Upper lobe of right lung (tissue), 1 donor: ENCODE measurements around the gene ISL2. TPM values are rescaled to one million over a fixed set of nuclear protein-coding genes. Genes with fewer than 3 reads are reported as not detected.

Source experiments
- ATAC-seq: fragments of 200-7000 bp; cut with Tn5 transposase; one replicate; pipeline ENCODE4 v1.9.1; 2020; ENCODE audit warnings: mild to moderate bottlenecking, moderate library complexity
- DNase-seq: peaks from one replicate; pipeline ENCODE4 v3.0.0-alpha.2; 2020
- H3K27ac ChIP-seq: fragments of 200-600 bp; one replicate; pipeline ENCODE4 v1.8.0; 2022
- H3K27me3 ChIP-seq: fragments of 200-600 bp; one replicate; pipeline ENCODE4 v1.8.0; 2022; ENCODE audit warnings: mild to moderate bottlenecking
- H3K36me3 ChIP-seq: fragments of 200-600 bp; one replicate; pipeline ENCODE4 v1.8.0; 2022
- H3K4me1 ChIP-seq: fragments of 200-600 bp; one replicate; pipeline ENCODE4 v1.8.0; 2022
- H3K4me3 ChIP-seq: fragments of 200-600 bp; one replicate; pipeline ENCODE4 v1.8.0; 2022; ENCODE audit warnings: mild to moderate bottlenecking
- H3K9me3 ChIP-seq: fragments of 200-600 bp; one replicate; pipeline ENCODE4 v1.8.0; 2022
- CTCF ChIP-seq: fragments of 200-600 bp; IDR thresholded peaks from one replicate; pipeline ENCODE4 v1.8.0; 2022; ENCODE audit warnings: antibody characterized with exemption
- intact Hi-C: fragments of 100-400 bp; cut with DNase I; formaldehyde crosslinking; loops from one replicate; pipeline ENCODE4 v1.11.0; 2022
- total RNA-seq: library from RNA; stranded (reverse); fragmentation: NEBNext Ultra II Directional; extraction: Animal tissue kit (Norgen Biotek cat#: 25700); gene quantifications from one replicate; pipeline ENCODE4 v1.2.1, GENCODE V29; 2021
- donor health status: DM: no; HTN: yes; CAD: no; lungs with severe emphysema.

Gene ISL2
- total RNA-seq, 1 donor from 2014 or later, result not detected

- Histone ChIP-seq H3K36me3 (no peaks in the 10 kb centered on the region), H3K4me1 (no peaks in the 10 kb centered on the region), H3K27me3 (peaks cover 37% of the 10 kb centered on the region), H3K4me3 (no peak overlapping the region), H3K27ac (no peak overlapping the region), H3K9me3 (no peaks in the 10 kb centered on the region)
- no peak for ATAC-seq
- no peak for DNase-seq
- TF ChIP-seq CTCF, result no peak
- intact Hi-C loops, result no loop called here
Measured at GRCh38 chr15:76324066-76324465, 12.5 kb upstream of the ISL2 start.

- no peak for ATAC-seq
- Histone ChIP-seq H3K27me3 (peaks cover 44% of the 10 kb centered on the region), H3K27ac (no peak overlapping the region)
Measured at GRCh38 chr15:76325704-76326103, 10.9 kb upstream of the ISL2 start.

DNA sequence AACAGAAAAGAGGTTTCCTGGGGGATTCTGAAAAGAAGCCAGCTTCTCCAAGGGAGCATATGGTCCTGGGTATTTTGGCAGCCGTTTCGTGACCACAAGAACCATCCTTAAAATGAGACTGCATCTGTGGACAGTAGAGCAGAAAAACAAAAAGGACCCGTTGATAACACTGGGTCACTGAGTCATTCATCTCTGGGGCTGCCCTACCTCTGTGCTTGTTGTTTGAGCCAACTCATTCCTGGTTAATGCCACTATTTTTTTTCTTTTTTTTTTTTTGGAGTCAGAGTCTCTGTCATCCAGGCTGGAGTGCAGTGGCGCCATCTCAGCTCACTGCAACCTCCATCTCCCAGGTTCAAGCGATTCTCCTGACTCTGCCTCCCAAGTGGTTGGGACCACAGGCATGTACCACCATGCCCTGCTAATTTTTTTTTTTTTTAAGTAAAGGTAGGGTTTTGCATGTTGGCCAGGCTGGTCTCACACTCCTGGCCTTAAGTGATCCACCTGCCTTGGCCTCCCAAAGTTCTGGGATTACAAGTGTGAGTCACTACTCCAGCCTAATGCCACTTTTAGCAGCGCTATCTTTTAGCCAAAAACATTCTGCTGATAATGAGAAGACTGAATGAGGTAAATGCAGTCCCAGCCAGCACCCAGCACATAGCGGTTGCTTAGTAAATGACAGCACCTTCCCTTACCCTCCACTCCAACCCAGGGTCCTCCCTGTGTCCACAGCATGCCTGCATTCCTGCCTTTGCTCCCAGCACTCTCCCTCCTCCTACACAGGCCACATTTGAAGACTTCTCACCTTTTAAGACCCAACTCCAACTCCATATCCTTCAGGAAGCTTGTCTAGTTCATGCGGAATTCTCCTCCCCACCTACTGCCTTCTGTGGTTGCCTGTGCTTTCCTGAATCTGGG lies 9.1 kb upstream of the ISL2 start:
- Histone ChIP-seq H3K27ac (no peak overlapping the region), H3K9me3 (no peaks in the 10 kb centered on the region), H3K4me3 (no peak overlapping the region), H3K36me3 (no peaks in the 10 kb centered on the region), H3K4me1 (no peaks in the 10 kb centered on the region), H3K27me3 (peaks cover 29% of the 10 kb centered on the region)
- intact Hi-C loops, result no loop called here
- DNase-seq (no peak), ATAC-seq (no peak)
- TF ChIP-seq CTCF, result no peak

More at GRCh38 chr15:76325704-76326103, 10.9 kb upstream of the ISL2 start:
- TF ChIP-seq CTCF, result no peak
- DNase-seq, result no peak
- Histone ChIP-seq H3K4me3 (no peak overlapping the region), H3K36me3 (no peaks in the 10 kb centered on the region), H3K9me3 (no peaks in the 10 kb centered on the region), H3K4me1 (no peaks in the 10 kb centered on the region)
- intact Hi-C loops, result no loop called here

- ATAC-seq, result no peak
- no peak overlapping the region for H3K27ac ChIP-seq
- intact Hi-C loops, result no loop called here
- H3K36me3 ChIP-seq, result no peaks in the 10 kb centered on the region
- H3K27me3 ChIP-seq, result peaks cover 31% of the 10 kb centered on the region
- no peak for TF ChIP-seq CTCF
- no peaks in the 10 kb centered on the region for H3K9me3 ChIP-seq
- no peak overlapping the region for H3K4me3 ChIP-seq
- H3K4me1 ChIP-seq, result no peaks in the 10 kb centered on the region
- no peak for DNase-seq
Measured at GRCh38 chr15:76328106-76328696, 8.4 kb upstream of the ISL2 start.

GRCh38 chr15:76328958-76329357 lies 7.6 kb upstream of the ISL2 start:
- Histone ChIP-seq H3K27ac (no peak overlapping the region), H3K27me3 (peaks cover 38% of the 10 kb centered on the region), H3K4me1 (no peaks in the 10 kb centered on the region), H3K36me3 (no peaks in the 10 kb centered on the region), H3K4me3 (no peak overlapping the region), H3K9me3 (no peaks in the 10 kb centered on the region)
- intact Hi-C loops, result no loop called here
- DNase-seq (no peak), ATAC-seq (no peak)
- no peak for TF ChIP-seq CTCF
